ENCODE measurements around the gene NOL9.

Gene NOL9

GRCh38 chr1:6485168-6486101 is 68.9 kb downstream of the NOL9 start:
- DNase-seq: no peak

DNA sequence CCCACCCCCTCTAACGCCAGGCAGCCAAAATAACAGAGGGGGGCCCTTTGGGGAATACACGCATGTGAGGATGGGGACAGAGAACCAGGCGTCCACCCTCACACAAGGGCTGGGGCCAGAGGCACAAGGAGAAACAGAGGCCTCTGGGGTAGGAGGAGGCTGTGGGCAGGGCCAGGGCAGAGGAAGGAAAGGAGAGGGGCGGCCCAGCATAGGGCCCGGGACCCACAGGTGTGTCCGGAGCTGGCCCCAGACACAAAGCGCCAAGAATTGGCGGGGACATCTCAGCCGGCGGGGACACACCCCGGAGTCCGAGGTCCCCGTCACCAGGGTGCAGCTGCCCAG is 69.5 kb downstream of the NOL9 start:
- DNase-seq: no peak

- DNase-seq: no peak
These were observed 70.6 kb downstream of the NOL9 start for GRCh38 chr1:6483761-6484117.

- DNase-seq: no peak
These were observed 71.1 kb downstream of the NOL9 start for GRCh38 chr1:6483017-6483760.

DNA sequence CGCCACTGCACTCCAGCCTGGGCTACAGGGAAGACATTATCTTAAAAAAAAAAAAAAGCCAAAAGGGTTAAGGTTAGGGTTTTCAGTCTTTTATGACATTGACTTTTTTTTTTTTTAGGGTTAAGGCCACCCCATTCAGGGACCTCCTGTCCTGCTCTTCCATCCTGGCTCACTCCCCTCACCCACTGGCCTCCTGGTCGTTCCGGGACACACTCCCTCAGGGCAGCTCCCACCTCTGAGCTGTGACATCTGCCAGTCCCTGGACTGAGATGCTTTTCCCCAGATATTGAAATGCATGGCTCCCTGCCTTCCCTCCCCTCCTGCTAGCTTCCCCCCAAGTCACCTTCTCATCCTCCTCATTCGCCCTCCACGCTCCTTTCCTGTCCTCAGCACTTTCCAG is 72.5 kb downstream of the NOL9 start:
- no peak for DNase-seq

- DNase-seq: no peak
These were observed 77.1 kb downstream of the NOL9 start for GRCh38 chr1:6477039-6477820.

GRCh38 chr1:6476483-6476882 is 77.8 kb downstream of the NOL9 start:
- no peak for DNase-seq

- peak; percentile 76 for DNase-seq
These were observed 78.8 kb downstream of the NOL9 start for GRCh38 chr1:6475381-6476133.

- DNase-seq: no peak
These were observed 79.5 kb downstream of the NOL9 start for GRCh38 chr1:6474815-6475282.

DNA sequence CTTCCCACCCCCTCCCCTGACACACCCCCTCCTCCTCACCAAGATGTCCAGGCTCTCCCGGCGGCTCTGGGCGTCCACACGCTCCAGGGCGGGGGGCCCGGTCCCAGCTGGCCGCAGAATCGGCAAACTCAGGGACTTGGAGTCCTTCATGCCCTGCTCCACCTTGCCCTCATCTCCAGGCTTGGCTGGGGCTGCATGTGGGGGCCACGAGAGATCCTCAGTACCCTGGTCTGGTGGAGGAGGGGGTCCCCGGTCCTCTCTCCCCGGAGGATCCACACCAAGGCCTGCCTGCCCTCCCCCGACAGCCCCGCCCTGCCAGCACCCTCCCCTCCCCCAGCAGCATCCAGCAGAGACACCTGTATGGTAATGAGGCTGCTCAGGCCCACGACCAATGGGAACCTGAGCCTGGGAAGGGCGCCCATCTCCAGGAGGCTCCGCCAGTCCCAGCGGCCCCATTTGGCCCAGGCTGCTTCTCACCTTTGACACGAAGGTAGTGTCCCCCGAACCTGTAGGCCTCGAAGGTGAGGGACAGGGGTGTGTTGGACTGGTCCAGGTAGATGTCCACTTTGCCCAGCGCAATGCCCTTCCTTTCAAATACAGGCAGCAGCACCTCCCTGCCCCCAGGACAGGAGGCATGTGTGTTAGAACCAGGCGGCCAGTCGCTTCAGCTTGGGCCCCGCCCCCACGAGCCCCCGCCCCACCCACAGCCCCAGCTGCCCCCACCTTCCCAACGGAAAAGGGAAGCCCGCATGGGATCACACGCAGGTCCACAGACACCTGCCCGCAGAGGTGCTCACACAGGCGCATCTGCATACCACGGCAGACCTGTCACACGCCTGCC is 80.1 kb downstream of the NOL9 start:
- DNase-seq: no peak

DNA sequence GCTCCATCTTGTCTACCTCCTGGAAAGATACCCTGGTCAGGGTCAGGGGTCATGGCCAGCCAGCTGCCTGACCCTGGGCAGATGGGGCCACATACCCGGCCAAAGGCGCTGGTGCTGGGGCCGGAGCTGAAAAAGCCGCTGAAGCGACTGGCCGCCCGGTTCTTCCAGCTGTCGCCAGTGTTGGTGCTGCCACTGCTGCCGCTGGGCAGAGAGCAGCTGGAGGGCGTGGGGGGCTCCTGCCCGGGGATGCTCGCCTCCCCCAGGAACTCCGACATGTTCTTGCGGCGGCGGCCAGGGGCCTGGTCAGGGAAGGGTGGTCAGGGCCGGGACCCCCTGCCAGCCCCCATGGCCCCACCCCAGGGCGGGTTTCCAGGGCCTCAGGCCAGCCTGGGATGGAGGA is 81.2 kb downstream of the NOL9 start:
- DNase-seq: no peak

GRCh38 chr1:6472391-6472790 is 81.9 kb downstream of the NOL9 start:
- DNase-seq: no peak

GRCh38 chr1:6471970-6472368 is 82.3 kb downstream of the NOL9 start:
- DNase-seq: no peak

All from activated CD4-positive, alpha-beta T cell treated with anti-CD3 and anti-CD28 coated beads for 1 hour (primary cell).